Measurements from ENCODE around the gene SUGCT.

GRCh38 chr7:40739257-40739656 lies 604.5 kb downstream of the SUGCT start:
- TF ChIP-seq CTCF (tag by site-specific recombination; IDR thresholded peaks at IDR 0.05): no peak
- no peak for TF ChIP-seq ZNF16 (tag by site-specific recombination; IDR thresholded peaks at IDR 0.05; ENCODE audit: low read depth)
- TF ChIP-seq ZNF398 (tag by site-specific recombination; IDR thresholded peaks at IDR 0.05): no peak
- TF ChIP-seq YY1 (tag by site-specific recombination; IDR thresholded peaks at IDR 0.05): no peak
- TF ChIP-seq ZNF292 (tag by site-specific recombination; IDR thresholded peaks at IDR 0.05; ENCODE audit: borderline replicate concordance, low read depth): no peak
- no peak for TF ChIP-seq ZNF510 (tag by site-specific recombination; IDR thresholded peaks at IDR 0.05; ENCODE audit: insufficient replicate concordance)
- TF ChIP-seq ZNF24 (tag by site-specific recombination; IDR thresholded peaks at IDR 0.05): no peak
- TF ChIP-seq PRDM10 (tag by site-specific recombination; IDR thresholded peaks at IDR 0.05): no peak
- no peak for TF ChIP-seq ZSCAN18 (tag by site-specific recombination; IDR thresholded peaks at IDR 0.05)
- TF ChIP-seq ZBTB44 (tag by site-specific recombination; IDR thresholded peaks at IDR 0.05): no peak
- TF ChIP-seq GLI4 (tag by site-specific recombination; IDR thresholded peaks at IDR 0.05): no peak
- TF ChIP-seq PRDM4 (tag by site-specific recombination; IDR thresholded peaks at IDR 0.05): no peak
- no peak for TF ChIP-seq PRDM1 (tag by site-specific recombination; IDR thresholded peaks at IDR 0.05)

All from HEK293 (cell line).